ENCODE results near the gene LRRFIP1.

Gene LRRFIP1

GRCh38 chr2:237618449-237618848, 8.9 kb upstream of the LRRFIP1 start:
- no peak for DNase-seq

- no peak for DNase-seq
Measured at GRCh38 chr2:237623428-237624403, 3.7 kb upstream of the LRRFIP1 start.

GRCh38 chr2:237624565-237624964, 2.8 kb upstream of the LRRFIP1 start:
- no peak for DNase-seq

GRCh38 chr2:237625216-237625705, 2.1 kb upstream of the LRRFIP1 start:
- no peak for DNase-seq

- no peak for DNase-seq
Measured at GRCh38 chr2:237625777-237626176, 1.6 kb upstream of the LRRFIP1 start.

GRCh38 chr2:237626813-237627440, 460 bp upstream of the LRRFIP1 start:
- DNase-seq, result no peak

- no peak for DNase-seq
Measured at GRCh38 chr2:237628247-237629187, 1.1 kb downstream of the LRRFIP1 start.

GRCh38 chr2:237629188-237629534, 1.8 kb downstream of the LRRFIP1 start:
- DNase-seq, result no peak

GRCh38 chr2:237629739-237630138, 2.4 kb downstream of the LRRFIP1 start:
- peak; percentile 60 for DNase-seq

GRCh38 chr2:237630216-237631000, 3.0 kb downstream of the LRRFIP1 start:
- no peak for DNase-seq

- no peak for DNase-seq
Measured at GRCh38 chr2:237631007-237631785, 3.8 kb downstream of the LRRFIP1 start.

GRCh38 chr2:237631801-237632585, 4.6 kb downstream of the LRRFIP1 start:
- DNase-seq, result no peak

GRCh38 chr2:237633061-237633561, 5.7 kb downstream of the LRRFIP1 start:
- DNase-seq, result no peak

GRCh38 chr2:237636578-237636977, 9.2 kb downstream of the LRRFIP1 start:
- DNase-seq, result no peak

- no peak for DNase-seq
Measured at GRCh38 chr2:237637429-237638135, 10.2 kb downstream of the LRRFIP1 start.

GRCh38 chr2:237638176-237638575, 10.8 kb downstream of the LRRFIP1 start:
- DNase-seq, result no peak

- DNase-seq, result no peak
Measured at GRCh38 chr2:237639052-237639835, 11.9 kb downstream of the LRRFIP1 start.

- no peak for DNase-seq
Measured at GRCh38 chr2:237639836-237640220, 12.4 kb downstream of the LRRFIP1 start.
